GM23248 (cell line): ENCODE measurements around the gene PRLR. TPM values are rescaled to one million over a fixed set of nuclear protein-coding genes. Genes with fewer than 3 reads are reported as not detected.

ENCODE experiments used
- DNase-seq: peaks from one replicate; pipeline ENCODE4 v3.0.0-alpha.2; 2015
- H2AFZ ChIP-seq: fragments of 200-600 bp; sonication (generic); 2 replicates; pipeline ENCODE4 v1.6.1; 2016; ENCODE audit warnings: antibody characterized with exemption
- H3F3A ChIP-seq: fragments of 200-600 bp; sonication (generic); 2 replicates; pipeline ENCODE4 v1.6.1; 2016; ENCODE audit warnings: mild to moderate bottlenecking, antibody characterized with exemption, mixed run types; ENCODE audit not compliant: insufficient read depth
- H3K27ac ChIP-seq: fragments of 200-600 bp; sonication (generic); 2 replicates; pipeline ENCODE4 v1.5.1; 2016; ENCODE audit warnings: mild to moderate bottlenecking
- H3K27me3 ChIP-seq: fragments of 200-600 bp; sonication (generic); replicated peaks from 2 replicates; pipeline ENCODE4 v1.6.1; 2016; ENCODE audit warnings: mild to moderate bottlenecking; ENCODE audit not compliant: insufficient read depth
- H3K36me3 ChIP-seq: fragments of 200-600 bp; sonication (generic); 2 replicates; pipeline ENCODE4 v1.6.1; 2016; ENCODE audit warnings: low read depth, mild to moderate bottlenecking
- H3K4me1 ChIP-seq: fragments of 200-600 bp; sonication (generic); 2 replicates; pipeline ENCODE4 v1.6.1; 2016; ENCODE audit warnings: mild to moderate bottlenecking; ENCODE audit not compliant: insufficient read depth
- H3K4me2 ChIP-seq: fragments of 200-600 bp; sonication (generic); one replicate; pipeline ENCODE4 v1.6.1; 2016; ENCODE audit warnings: mild to moderate bottlenecking; ENCODE audit not compliant: unreplicated experiment
- H3K4me3 ChIP-seq: fragments of 200-600 bp; sonication (generic); 2 replicates; pipeline ENCODE4 v1.5.1; 2016; ENCODE audit warnings: mild to moderate bottlenecking
- H3K79me2 ChIP-seq: fragments of 200-600 bp; sonication (generic); 2 replicates; pipeline ENCODE4 v1.6.1; 2016; ENCODE audit warnings: mild to moderate bottlenecking; ENCODE audit not compliant: insufficient read depth
- H3K9ac ChIP-seq: fragments of 200-600 bp; sonication (generic); 2 replicates; pipeline ENCODE4 v1.6.1; 2016; ENCODE audit warnings: mild to moderate bottlenecking
- H3K9me2 ChIP-seq: fragments of 200-600 bp; sonication (generic); 2 replicates; pipeline ENCODE4 v1.6.1; 2016; ENCODE audit warnings: mixed run types, mild to moderate bottlenecking, moderate library complexity; ENCODE audit not compliant: insufficient read depth
- H3K9me3 ChIP-seq: fragments of 200-600 bp; sonication (generic); one replicate; pipeline ENCODE4 v1.6.1; 2017; ENCODE audit warnings: low read depth
- H4K20me1 ChIP-seq: fragments of 200-600 bp; sonication (generic); 2 replicates; pipeline ENCODE4 v1.6.0; 2016; ENCODE audit not compliant: insufficient read depth
- EZH2 ChIP-seq: fragments of 200-600 bp; sonication (generic); IDR thresholded peaks from 2 replicates; pipeline ENCODE4 v1.6.1; 2018; ENCODE audit warnings: antibody characterized with exemption, mild to moderate bottlenecking; ENCODE audit not compliant: insufficient read depth, poor library complexity, severe bottlenecking
- EZH2phosphoT487 ChIP-seq: fragments of 200-600 bp; sonication (generic); IDR thresholded peaks from 2 replicates; pipeline ENCODE4 v1.6.1; 2018; ENCODE audit warnings: antibody characterized with exemption, moderate library complexity, mild to moderate bottlenecking, low read depth; ENCODE audit not compliant: insufficient read depth
- WGBS, 2 experiments: methylation state at CpG; one replicate each; pipeline ENCODE4 v1.1.6; 2015 to 2017; ENCODE audit warnings: low lambda C conversion rate in 2 of 2, low coverage in 1 of 2; ENCODE audit errors: missing lambda C conversion rate in 2 of 2; 5-methylcytosine and 5-hydroxymethylcytosine counted together
- in situ Hi-C: fragments of 300-500 bp; cut with MboI; formaldehyde crosslinking; loops from 2 replicates; pipeline ENCODE4 v1.15.0; 2020
- polyA plus RNA-seq: library from polyadenylated mRNA; unstranded; fragments of >200 nt; fragmentation: Nextera tagmentation; extraction: Ambion mirVana; gene quantifications from 2 replicates; pipeline ENCODE4 v1.2.1, GENCODE V29; 2016
- total RNA-seq: library from RNA; depleted of rRNA; stranded (reverse); fragments of >200 nt; shearing (Covaris generic); gene quantifications from 2 replicates; pipeline ENCODE4 v1.2.3, GENCODE V29; 2014

The PRLR gene
- total and polyA plus RNA-seq, 2 experiments from 2014 or later: 0.80 to 5.8 TPM

DNA sequence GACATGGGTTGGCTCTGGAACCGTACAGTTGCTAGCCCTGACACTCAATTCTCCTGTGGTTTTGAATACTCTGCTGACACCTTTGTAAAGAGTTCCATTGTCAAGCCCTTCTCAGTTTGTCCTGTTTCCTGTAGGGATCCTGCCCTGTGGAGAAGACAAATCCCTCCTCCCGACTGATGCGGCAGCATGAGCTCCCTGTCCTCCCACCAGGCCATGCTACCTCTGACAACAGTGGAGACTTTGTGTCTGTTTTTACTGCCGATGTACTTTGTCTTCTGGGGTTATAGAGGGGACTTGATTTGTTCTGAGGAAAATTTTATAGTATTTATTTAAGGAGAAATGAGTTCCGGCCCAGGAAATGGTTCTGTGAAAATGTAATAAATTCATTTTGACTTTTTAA lies 57.8 kb downstream of the PRLR start:
- H3K36me3 ChIP-seq: no peaks in the 10 kb centered on the region
- WGBS, 2 experiments: 94 to 95% methylated on average over 5 of the region's 5 CpGs
- no peak for DNase-seq
- H3F3A ChIP-seq: no peaks in the 10 kb centered on the region
- TF ChIP-seq EZH2phosphoT487: no peak
- no peak for TF ChIP-seq EZH2
- H3K27ac ChIP-seq: no peak overlapping the region
- no peak overlapping the region for H3K9ac ChIP-seq
- no peaks in the 10 kb centered on the region for H3K9me3 ChIP-seq
- no peaks in the 10 kb centered on the region for H3K27me3 ChIP-seq
- no peaks in the 10 kb centered on the region for H4K20me1 ChIP-seq
- in situ Hi-C loops: no loop called here
- H3K79me2 ChIP-seq: no peaks in the 10 kb centered on the region
- no peaks in the 10 kb centered on the region for H3K9me2 ChIP-seq
- no peak overlapping the region for H3K4me2 ChIP-seq
- H3K4me3 ChIP-seq: no peak overlapping the region
- H2AFZ ChIP-seq: no peak overlapping the region
- H3K4me1 ChIP-seq: no peaks in the 10 kb centered on the region

DNA sequence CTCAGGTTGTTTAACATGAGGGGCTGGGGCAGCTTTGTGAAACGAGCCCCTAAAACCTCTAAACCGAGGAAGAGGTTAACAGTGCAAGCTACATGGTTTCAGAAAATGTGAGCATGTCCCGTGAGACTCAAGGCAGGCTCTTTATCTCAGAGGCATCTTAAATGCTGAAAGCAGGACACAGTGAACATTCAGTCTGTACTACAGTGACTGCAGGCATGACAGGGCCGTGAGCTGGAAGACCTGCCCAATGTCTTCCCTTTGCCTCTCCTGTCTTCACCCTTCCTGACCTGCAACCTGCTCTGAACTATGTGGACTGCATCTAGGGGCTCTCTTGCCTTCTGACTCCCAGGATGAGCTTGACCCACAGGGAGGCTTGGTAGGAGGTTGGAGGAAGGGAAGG lies 58.3 kb downstream of the PRLR start:
- H3K9ac ChIP-seq: no peak overlapping the region
- no peaks in the 10 kb centered on the region for H4K20me1 ChIP-seq
- H3K4me1 ChIP-seq: no peaks in the 10 kb centered on the region
- in situ Hi-C loops: no loop called here
- no peaks in the 10 kb centered on the region for H3K79me2 ChIP-seq
- H3F3A ChIP-seq: no peaks in the 10 kb centered on the region
- H2AFZ ChIP-seq: no peak overlapping the region
- no peak for TF ChIP-seq EZH2
- TF ChIP-seq EZH2phosphoT487: no peak
- H3K9me3 ChIP-seq: no peaks in the 10 kb centered on the region
- 78 to 88% methylated on average over 4 of the region's 4 CpGs for WGBS, 2 experiments
- H3K27ac ChIP-seq: no peak overlapping the region
- DNase-seq: no peak
- H3K36me3 ChIP-seq: no peaks in the 10 kb centered on the region
- no peaks in the 10 kb centered on the region for H3K9me2 ChIP-seq
- no peaks in the 10 kb centered on the region for H3K27me3 ChIP-seq
- no peak overlapping the region for H3K4me2 ChIP-seq
- H3K4me3 ChIP-seq: no peak overlapping the region

DNA sequence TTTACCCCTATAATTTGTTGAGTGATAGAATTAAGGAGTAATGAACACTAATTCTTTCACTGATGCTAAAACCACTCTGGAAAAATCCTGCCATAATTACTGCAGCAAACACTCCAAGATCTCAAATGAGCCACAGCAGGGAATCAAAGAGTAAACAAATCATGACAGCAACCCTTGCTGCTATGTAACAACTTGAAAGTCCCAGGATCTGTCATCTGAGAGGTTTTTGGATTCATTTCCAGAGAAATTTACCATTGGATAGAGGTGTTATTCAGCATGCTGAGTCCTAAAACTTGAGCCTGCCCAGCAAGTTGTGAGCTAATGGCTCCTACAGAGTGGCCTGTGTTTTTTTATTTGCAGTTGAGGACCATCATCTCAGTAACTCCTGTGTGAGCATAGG lies 59.2 kb downstream of the PRLR start:
- in situ Hi-C loops: no loop called here

DNA sequence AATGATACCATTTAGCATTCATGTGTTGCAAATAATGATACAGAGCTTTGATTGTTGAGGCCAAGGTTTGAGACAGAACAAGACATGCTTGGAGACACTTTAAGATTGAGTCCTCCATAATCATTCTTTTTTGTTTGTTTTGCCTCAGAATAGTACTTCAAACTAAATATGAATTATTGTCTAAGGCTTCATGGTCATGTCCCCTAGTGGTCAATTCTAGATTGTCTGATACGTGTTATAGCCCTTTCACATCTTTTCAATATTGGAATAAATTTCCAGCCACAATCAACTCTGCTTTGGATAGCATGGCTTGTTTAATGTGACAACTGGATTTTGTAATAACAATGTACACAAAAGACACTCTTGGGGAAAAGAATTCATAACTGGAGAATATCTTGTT lies 64.2 kb downstream of the PRLR start:
- Histone ChIP-seq H3K9me2 (no peaks in the 10 kb centered on the region), H3K4me1 (peaks cover 13% of the 10 kb centered on the region), H3F3A (0 out of 2 replicates have a peak, but pooled peaks cover 4% of the 10 kb centered on the region), H3K9me3 (no peaks in the 10 kb centered on the region), H3K9ac (no peak overlapping the region), H2AFZ (no peak overlapping the region), H3K27ac (no peak overlapping the region), H3K79me2 (no peaks in the 10 kb centered on the region), H3K4me3 (no peak overlapping the region), H3K27me3 (no peaks in the 10 kb centered on the region), H4K20me1 (no peaks in the 10 kb centered on the region), H3K4me2 (no peak overlapping the region), H3K36me3 (no peaks in the 10 kb centered on the region)
- in situ Hi-C loops: no loop called here
- no peak for DNase-seq
- WGBS, 2 experiments: 82% methylated on average over 1 of the region's 1 CpG
- TF ChIP-seq EZH2 (no peak), EZH2phosphoT487 (no peak)

More for the DNA sequence above, 59.2 kb downstream of the PRLR start:
- Histone ChIP-seq H2AFZ (no peak overlapping the region), H3K27ac (no peak overlapping the region), H3K4me3 (no peak overlapping the region), H3K36me3 (no peaks in the 10 kb centered on the region), H3K79me2 (no peaks in the 10 kb centered on the region), H3F3A (no peaks in the 10 kb centered on the region), H3K27me3 (no peaks in the 10 kb centered on the region), H3K4me1 (no peaks in the 10 kb centered on the region), H3K9me3 (no peaks in the 10 kb centered on the region), H3K9me2 (no peaks in the 10 kb centered on the region), H4K20me1 (no peaks in the 10 kb centered on the region), H3K4me2 (no peak overlapping the region), H3K9ac (no peak overlapping the region)
- no peak for TF ChIP-seq EZH2phosphoT487
- no peak for TF ChIP-seq EZH2
- DNase-seq: no peak
